ENCODE measurements around the gene KCNMB2. TPM values are rescaled to one million over a fixed set of nuclear protein-coding genes. Genes with fewer than 3 reads are reported as not detected.

Gene KCNMB2
- polyA plus RNA-seq, 2 of the 4 experiments (the other 2 are of a cell fraction): not detected

DNA sequence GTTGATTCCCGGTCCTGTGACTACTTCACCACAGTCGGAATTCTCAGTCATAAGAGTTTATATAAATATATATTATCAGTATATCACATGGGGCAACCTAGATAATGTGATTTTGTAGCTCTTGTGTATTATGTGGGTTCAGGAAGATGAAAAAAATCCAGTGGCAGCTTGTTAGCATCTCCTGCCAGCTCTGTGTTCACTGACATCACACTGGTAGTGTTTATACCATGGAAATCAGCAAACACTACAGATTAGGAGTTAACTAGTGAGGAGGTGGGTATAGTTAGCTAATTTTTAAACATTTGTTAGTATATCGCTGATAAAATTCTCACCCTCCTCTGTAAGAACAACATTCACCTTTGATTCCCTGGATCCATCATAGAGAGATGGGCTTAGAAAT, 44.5 kb upstream of the KCNMB2 start:
- Histone ChIP-seq H3K27ac (no peak overlapping the region), H3K4me3 (no peak overlapping the region), H3K4me2 (no peak overlapping the region), H3K4me1 (no peaks in the 10 kb centered on the region), H3K9me3 (no peaks in the 10 kb centered on the region)
- CTCF ChIA-PET: no interaction called here
- TF ChIP-seq TFCP2L1 (CRISPR knock-in tag; IDR thresholded peaks at IDR 0.05): no peak
- TF ChIP-seq, protein P1, sequence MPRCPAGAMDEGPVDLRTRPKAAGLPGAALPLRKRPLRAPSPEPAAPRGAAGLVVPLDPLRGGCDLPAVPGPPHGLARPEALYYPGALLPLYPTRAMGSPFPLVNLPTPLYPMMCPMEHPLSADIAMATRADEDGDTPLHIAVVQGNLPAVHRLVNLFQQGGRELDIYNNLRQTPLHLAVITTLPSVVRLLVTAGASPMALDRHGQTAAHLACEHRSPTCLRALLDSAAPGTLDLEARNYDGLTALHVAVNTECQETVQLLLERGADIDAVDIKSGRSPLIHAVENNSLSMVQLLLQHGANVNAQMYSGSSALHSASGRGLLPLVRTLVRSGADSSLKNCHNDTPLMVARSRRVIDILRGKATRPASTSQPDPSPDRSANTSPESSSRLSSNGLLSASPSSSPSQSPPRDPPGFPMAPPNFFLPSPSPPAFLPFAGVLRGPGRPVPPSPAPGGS (IDR thresholded peaks at IDR 0.05): no peak
- no peak for TF ChIP-seq HOXB5 (CRISPR knock-in tag; IDR thresholded peaks at IDR 0.05)
- TF ChIP-seq JUN (IDR thresholded peaks at IDR 0.05): no peak
- TF ChIP-seq SREBF2 (IDR thresholded peaks at IDR 0.05): no peak
- no peak for TF ChIP-seq CEBPB (IDR thresholded peaks at IDR 0.05)
- TF ChIP-seq POLR2AphosphoS2 (conservative IDR thresholded peaks at IDR 0.05; ENCODE audit: low read length): no peak
- TF ChIP-seq PHF8 (IDR thresholded peaks at IDR 0.05; ENCODE audit: borderline replicate concordance, low read depth): no peak
- no peak for TF ChIP-seq BHLHE40 (IDR thresholded peaks at IDR 0.05; ENCODE audit: low read depth, low read length)
- DNase-seq (ENCODE audit: low read depth in 1 of 2, low spot score in 1 of 2): no peak
- FAIRE-seq: no peak
- POLR2A ChIA-PET: no interaction called here
- WGBS (ENCODE audit: missing lambda C conversion rate): 15% methylated on average over 3 of the region's 3 CpGs
- ATAC-seq: no peak

DNA sequence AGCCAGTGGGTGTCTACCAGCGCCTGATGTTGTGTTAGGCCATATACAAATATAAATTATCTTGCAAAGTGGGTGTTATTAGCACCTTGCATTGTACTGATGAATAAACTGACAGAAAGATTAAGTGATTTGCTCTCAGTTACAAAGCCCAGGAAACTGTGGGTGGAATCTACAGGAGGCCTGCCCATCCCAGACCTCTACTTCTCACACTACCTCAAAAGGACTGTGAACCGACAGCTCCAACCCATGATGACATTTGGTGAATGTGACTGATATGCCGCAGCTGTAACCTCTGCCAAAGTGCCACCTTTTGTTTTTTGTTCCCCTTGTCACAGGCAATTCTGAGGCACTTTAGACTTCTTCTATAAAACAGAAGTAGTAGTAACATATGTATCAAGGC, 43.7 kb upstream of the KCNMB2 start:
- H3K4me1 ChIP-seq: no peaks in the 10 kb centered on the region
- CTCF ChIA-PET: interaction anchor here (0.9 kb wide), 1 partner anchor 26 kb away, joined by 3 read pairs; no protein-coding TSS in a partner anchor
- TF ChIP-seq GATA3 (IDR thresholded peaks at IDR 0.05; ENCODE audit: borderline replicate concordance) (no peak), EHMT2 (IDR thresholded peaks at IDR 0.05; ENCODE audit: low read depth) (no peak), HOXB13 (CRISPR knock-in tag; IDR thresholded peaks at IDR 0.05; ENCODE audit: low read depth) (no peak), FOXS1 (CRISPR knock-in tag; IDR thresholded peaks at IDR 0.05) (no peak), CBX2 (IDR thresholded peaks at IDR 0.05; ENCODE audit: borderline replicate concordance, low read depth) (no peak), JUN (IDR thresholded peaks at IDR 0.05) (no peak), MAZ (IDR thresholded peaks at IDR 0.05; ENCODE audit: borderline replicate concordance, low read depth, low read length) (no peak), FOSL2 (IDR thresholded peaks at IDR 0.05) (no peak), FOSL2 (CRISPR knock-in tag; IDR thresholded peaks at IDR 0.05) (no peak), EHF (CRISPR knock-in tag; IDR thresholded peaks at IDR 0.05) (no peak), RAD21 (conservative IDR thresholded peaks at IDR 0.05 in 1 of 2, IDR thresholded peaks at IDR 0.05 in 1 of 2) (no peak)
- TF ChIP-seq, protein P2, sequence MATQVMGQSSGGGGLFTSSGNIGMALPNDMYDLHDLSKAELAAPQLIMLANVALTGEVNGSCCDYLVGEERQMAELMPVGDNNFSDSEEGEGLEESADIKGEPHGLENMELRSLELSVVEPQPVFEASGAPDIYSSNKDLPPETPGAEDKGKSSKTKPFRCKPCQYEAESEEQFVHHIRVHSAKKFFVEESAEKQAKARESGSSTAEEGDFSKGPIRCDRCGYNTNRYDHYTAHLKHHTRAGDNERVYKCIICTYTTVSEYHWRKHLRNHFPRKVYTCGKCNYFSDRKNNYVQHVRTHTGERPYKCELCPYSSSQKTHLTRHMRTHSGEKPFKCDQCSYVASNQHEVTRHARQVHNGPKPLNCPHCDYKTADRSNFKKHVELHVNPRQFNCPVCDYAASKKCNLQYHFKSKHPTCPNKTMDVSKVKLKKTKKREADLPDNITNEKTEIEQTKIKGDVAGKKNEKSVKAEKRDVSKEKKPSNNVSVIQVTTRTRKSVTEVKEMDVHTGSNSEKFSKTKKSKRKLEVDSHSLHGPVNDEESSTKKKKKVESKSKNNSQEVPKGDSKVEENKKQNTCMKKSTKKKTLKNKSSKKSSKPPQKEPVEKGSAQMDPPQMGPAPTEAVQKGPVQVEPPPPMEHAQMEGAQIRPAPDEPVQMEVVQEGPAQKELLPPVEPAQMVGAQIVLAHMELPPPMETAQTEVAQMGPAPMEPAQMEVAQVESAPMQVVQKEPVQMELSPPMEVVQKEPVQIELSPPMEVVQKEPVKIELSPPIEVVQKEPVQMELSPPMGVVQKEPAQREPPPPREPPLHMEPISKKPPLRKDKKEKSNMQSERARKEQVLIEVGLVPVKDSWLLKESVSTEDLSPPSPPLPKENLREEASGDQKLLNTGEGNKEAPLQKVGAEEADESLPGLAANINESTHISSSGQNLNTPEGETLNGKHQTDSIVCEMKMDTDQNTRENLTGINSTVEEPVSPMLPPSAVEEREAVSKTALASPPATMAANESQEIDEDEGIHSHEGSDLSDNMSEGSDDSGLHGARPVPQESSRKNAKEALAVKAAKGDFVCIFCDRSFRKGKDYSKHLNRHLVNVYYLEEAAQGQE (IDR thresholded peaks at IDR 0.05): no peak
- TF ChIP-seq, protein P3, sequence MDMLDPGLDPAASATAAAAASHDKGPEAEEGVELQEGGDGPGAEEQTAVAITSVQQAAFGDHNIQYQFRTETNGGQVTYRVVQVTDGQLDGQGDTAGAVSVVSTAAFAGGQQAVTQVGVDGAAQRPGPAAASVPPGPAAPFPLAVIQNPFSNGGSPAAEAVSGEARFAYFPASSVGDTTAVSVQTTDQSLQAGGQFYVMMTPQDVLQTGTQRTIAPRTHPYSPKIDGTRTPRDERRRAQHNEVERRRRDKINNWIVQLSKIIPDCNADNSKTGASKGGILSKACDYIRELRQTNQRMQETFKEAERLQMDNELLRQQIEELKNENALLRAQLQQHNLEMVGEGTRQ (IDR thresholded peaks at IDR 0.05): no peak
- TF ChIP-seq, protein P4, sequence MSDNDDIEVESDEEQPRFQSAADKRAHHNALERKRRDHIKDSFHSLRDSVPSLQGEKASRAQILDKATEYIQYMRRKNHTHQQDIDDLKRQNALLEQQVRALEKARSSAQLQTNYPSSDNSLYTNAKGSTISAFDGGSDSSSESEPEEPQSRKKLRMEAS (IDR thresholded peaks at IDR 0.05): no peak
- TF ChIP-seq, protein P5, sequence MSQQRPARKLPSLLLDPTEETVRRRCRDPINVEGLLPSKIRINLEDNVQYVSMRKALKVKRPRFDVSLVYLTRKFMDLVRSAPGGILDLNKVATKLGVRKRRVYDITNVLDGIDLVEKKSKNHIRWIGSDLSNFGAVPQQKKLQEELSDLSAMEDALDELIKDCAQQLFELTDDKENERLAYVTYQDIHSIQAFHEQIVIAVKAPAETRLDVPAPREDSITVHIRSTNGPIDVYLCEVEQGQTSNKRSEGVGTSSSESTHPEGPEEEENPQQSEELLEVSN (IDR thresholded peaks at IDR 0.05; ENCODE audit: borderline replicate concordance, low read depth): no peak
- no peaks in the 10 kb centered on the region for H3K9me3 ChIP-seq
- no peak for DNase-seq (ENCODE audit: low read depth in 1 of 2, low spot score in 1 of 2)
- no peak for FAIRE-seq
- H3K4me3 ChIP-seq: no peak overlapping the region
- ATAC-seq: no peak
- H3K4me2 ChIP-seq: no peak overlapping the region
- 26% methylated on average over 3 of the region's 3 CpGs for WGBS (ENCODE audit: missing lambda C conversion rate)
- POLR2A ChIA-PET: no interaction called here
- H3K27ac ChIP-seq: no peak overlapping the region

Measured in A549 (cell line).